NCI-H146 treated with DMSO at 0.1 percent for 48 hours (cell line): ENCODE results near the gene FOXA2.
"Not testable (repeated sequence)": the region's sequence is repeated elsewhere in the genome, so short reads cannot be mapped to it uniquely, and the experiment has no call there.

ENCODE experiments used
- DNase-seq: peaks from one replicate; lab custom pipeline; 2025; ENCODE audit not compliant: unreplicated experiment; lab: John Stamatoyannopoulos, UW

Gene FOXA2

DNA sequence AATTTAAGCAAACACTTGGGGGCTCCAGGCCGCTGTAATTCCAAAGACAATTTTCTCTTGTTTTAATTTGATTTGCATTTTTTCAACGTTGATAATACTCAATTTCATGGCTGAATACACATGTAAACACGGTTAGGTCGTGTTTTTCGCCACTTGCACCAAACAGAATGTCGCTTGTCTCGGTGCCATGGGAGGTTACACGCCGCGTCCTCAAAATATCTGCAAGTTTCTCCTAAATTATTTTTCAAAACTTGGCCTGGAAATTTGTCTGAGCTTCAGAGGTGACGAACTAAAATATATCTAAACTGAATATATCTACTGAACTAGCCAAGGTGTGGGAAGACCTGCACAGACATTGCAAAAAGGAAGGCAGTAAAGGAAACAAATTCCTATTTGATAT is 15.0 kb downstream of the FOXA2 start:
- DNase-seq, result no peak

DNA sequence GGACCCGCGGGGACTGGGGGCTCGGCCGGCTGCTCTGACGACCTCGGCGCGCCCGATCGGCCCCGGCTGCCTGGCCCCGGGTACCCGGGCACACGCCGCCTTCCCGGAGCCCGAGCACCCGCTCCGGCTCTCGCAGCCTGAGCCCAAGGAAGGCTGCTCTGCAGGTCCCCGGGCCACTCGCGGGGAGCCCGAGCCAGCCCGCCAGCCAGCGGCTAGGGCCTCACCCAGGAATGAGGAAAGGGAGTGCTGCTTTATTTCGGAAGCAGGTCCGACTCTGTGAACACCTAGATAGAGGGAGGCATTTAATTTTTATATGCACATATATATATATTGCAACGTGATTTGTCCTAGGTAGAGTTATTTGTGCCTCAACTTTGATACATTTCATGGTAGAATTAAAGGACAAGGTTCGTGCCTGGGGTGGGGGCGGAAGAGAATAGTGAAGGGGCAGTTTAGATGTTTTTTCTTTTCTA is 15.5 kb downstream of the FOXA2 start:
- no peak for DNase-seq

DNA sequence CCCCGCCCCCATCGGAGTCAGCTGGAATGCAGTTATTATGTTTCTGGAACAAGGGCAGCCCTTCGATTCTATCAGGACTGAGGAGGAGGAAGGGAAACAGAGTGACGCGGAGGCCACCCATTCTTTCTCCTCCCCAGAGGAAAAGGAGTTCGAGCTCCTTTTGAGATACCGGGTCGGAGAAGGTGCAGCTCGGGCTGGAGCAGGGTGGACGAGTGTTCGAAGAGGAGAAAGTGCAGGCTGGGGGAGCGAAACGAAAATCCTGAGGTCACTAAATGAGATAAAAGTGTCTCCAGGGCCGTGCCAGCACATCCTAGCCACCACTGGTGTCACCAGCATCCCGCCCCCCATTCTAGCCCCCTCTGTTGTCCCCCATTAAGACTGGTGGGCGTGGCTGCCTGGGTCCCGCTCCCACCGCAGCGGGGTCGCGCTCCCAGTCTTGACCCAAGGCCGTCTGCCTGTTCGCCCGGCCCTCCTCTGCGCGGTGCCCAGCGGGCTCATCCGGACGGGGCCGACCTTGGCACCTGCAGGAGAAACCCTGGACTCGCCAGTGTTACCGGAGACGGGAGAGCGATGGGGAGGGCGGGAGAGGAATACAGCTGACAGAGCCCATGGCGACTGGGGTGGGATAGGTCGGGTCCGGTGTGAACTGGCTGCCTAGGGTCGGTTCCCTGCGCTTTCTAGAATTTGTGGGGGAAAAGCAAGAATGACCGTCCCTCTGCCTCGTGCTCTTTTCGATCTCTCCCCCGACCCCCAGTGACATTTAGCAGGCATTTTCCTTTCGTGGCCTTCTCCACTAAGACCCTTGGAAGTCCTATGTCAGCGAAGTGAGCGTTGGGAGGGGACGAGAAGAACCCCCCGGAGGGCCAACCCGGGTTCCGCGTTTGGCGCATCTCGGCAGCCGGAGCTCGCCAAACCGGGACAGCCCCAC is 16.2 kb downstream of the FOXA2 start:
- DNase-seq, result no peak

DNA sequence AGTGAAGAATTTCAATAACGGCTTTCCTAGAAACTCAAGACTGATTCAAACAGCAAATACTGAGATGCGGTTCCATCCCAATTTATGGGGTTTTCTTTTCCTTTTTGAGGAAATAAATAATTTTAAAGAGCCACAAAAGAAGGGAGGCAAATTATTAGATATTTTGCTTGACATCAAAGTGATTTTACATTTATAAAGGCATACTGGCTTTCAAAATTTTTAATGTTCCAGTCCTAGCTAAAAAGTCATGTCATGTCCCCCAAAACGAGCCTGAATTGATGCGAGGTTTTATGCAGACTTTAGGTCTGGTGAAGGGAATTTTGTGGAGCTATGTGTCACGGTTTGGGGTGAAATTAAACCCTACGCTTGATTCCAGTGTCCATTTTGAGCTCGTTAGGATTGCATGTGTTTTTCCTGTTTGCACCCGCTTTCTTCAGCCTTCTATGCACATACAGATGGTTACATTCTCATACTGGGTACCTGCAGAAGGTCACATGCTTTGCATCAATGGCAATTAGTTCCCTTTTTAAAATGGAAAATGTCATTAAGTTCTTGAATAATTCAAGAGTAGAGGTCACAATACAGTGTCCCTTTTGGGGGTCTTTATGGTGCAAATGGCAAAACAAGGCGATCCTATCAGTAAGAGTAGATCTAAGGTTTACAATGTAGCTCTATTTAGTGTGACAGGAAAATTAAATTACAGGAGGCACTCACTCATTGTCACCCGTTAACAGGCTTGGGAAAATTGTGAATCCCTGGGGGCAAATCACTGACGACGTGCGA is 17.3 kb downstream of the FOXA2 start:
- no peak for DNase-seq

DNA sequence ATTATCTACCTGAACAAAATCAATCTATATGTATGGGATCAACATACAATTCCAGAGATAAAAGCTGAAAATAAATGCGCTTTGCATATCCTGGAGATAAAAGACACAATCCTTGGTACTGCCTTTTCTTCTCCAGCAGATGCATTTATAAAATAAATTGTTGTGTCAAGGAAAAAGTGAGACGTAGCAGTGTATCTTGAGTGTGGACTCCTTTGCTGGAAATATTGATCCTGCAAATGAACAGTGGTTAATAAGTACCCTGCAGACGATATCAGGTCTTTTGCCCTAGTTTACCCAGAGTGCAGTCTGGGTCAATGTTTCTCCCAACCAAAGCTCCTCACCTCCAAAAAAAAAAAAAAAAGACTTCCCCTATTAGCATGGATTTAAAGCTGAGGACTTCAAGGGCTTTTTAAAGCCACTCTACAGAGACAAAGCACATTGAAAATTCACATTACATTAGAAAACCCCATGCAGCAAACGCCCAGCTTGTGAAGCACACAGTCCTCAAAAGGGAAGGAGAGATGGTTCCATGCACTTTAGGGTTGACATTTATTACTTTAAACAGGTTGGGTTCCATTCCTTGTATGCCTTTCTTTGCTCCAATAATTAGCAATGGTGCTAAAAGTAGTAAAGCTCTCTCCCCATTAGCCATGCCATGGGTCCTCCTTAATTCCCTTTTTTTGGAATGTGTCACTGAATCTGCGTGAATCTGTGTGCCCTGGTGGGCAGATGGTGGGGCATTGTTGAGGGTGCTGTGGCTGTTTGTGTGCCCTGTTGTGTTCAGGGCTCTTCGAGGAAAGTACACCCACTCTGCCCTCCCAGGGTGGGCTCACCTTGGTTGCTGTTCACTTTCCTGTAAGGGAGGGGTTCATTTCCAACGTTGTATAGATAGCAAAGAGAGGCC is 21.1 kb downstream of the FOXA2 start:
- no peak for DNase-seq

DNA sequence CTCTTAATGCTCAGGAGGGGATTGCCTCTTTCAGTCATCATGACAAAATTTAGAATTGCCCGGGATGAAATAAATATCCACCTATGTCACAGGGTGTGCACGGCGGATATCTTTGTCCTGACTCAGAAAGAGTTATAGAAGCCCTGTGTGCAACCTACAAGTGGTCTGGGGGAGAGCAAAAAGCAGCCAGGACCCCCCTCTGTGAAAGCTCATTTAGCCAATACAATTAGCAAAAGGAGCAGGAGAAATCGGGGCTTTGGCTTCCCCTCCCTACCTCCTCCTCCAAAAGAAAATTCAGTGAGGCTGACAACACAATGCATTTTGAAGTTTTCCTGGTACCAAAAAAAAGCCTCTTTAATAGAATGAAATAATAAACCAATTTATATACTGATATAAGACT is 21.8 kb downstream of the FOXA2 start:
- peak; percentile 39 for DNase-seq

DNA sequence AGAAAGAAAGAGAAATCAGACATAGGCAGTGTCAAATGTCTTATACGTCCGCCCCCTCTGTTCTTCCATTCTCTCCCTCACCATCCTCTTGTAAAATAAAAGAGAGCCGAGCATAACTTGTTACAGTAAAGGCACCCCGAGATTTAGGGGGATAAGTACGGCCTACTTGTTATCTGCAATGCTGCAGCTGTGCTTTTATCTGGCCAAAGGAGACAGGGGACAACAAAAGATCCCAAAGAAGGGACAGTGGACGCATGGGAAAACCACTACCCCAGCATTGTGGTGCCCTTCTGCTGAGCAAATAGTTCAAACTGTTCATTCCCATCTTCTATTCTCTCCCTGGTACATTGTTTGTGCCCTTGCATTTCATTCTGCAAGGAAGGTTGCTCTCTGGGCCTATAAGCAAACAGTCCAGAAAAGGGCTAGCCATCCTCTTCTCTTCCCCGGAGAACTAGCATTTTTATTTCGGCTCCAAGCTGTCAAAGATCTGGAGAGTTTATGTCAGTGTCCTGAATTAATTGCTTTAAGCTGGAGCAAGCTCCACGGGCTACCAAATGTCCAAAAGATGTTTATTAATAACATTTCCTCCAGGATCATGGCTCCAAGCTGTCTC is 22.3 kb downstream of the FOXA2 start:
- peak; percentile 39 for DNase-seq

DNA sequence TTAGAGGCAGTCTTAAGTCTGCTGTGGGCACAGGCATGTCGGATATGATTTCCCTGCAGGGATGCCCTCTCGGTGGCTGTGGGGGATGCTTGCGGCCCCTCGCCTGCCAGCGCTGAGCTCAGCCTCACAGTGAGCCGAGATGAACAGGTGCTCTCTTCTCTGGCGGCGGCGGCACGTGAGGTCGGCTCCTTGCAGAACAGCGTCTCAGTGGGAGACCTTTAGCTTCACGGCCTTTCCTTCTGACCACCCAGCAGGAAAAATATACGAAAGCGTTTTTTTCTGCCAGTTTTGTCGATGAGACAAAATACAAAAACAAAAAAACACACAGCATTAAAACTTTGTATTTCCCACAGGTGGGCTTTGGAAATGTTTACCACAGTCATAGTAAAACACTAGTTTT is 23.6 kb downstream of the FOXA2 start:
- DNase-seq, result peak; percentile 87

DNA sequence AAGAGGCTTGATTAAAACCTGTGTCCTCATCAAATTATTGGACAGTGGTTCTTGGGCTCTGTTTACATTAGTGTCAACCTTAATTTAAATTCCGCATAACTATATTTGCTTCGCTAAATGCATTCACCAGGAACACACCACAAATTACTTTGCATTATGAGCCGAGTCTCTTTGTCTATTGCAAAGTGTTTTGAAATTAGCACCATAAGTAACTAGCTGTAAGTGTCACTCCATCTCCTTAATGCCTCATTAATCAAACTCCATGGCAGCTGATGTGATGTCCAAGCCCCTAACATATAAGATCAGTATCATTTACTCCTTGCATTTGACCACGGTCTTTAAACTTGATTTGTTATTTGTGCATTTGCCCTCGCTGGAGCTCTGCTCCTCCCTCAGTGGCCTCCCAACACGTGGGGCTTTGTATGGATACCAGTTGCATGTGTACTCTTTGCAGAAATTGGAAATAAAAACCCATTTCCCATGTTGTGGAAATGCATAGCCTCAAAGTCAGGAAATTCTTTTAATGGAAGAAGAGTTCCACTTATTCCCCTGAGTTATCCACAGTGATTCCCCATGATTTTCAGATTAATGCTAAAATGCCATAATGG is 24.6 kb downstream of the FOXA2 start:
- DNase-seq, result peak; percentile 47

DNA sequence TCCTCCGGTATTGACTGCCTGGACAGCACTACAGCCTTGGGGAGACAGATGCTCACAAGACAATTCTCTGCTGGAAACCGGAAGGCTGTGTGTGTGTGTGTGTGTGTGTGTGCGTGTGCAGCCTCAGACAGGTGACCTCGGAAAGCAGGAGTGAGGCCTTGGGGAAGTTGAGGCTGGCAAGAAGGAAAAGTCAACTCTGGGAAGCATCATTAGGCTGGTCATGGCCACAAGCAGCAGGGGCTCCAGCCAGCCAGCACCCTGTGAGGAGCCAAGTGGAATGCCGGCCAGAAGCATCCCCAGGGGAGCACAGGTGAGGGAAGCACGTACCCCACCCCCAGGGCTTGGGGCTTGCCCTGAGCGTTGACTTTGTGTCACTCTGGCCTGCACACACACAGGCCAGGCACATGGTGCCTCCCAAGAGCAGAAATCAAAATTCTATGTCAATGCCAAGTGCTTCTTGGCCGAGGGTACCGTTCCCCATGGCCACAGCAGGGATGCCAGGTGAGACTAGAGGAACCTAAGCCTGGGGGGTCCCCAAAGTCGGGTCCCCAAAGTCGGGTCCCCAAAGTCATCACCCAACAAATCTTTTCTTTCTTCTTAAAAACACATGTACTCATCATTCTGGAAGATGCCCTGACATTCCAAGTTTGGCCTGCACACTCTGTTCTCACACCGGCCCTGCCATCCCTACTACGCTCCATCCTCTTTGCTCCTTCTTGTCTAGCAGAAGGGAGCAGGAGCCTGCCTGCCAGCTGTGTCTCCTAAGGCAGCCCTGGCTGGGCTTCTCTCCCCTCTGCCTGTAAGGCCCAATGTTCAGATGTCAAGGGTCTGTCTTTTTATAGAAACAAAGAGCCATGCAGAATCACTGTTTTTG is 26.7 kb downstream of the FOXA2 start:
- no peak for DNase-seq

DNA sequence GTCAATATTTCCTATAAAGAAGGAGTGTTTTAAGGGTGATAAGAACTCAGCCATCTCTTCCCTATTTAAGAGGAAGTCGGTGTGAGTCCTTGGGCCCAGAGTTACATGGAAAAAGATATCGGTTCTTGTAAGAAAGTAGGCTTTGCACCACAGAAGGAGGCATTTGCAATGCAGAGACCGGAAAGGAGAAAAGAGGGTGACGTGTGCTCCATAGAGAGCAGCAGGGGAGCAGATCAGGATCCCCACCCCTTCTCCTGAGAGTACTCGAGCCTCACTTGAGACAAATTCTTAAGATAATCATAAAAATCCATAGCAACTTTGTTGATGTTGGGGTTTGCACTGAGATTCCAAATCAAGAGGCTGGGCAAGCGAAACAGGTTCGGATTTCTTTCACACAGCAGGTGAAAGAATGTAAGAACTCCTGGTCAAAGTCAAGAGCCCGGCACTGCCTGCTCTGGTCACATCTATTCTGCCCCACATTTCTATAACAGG is 27.8 kb downstream of the FOXA2 start:
- no peak for DNase-seq

DNA sequence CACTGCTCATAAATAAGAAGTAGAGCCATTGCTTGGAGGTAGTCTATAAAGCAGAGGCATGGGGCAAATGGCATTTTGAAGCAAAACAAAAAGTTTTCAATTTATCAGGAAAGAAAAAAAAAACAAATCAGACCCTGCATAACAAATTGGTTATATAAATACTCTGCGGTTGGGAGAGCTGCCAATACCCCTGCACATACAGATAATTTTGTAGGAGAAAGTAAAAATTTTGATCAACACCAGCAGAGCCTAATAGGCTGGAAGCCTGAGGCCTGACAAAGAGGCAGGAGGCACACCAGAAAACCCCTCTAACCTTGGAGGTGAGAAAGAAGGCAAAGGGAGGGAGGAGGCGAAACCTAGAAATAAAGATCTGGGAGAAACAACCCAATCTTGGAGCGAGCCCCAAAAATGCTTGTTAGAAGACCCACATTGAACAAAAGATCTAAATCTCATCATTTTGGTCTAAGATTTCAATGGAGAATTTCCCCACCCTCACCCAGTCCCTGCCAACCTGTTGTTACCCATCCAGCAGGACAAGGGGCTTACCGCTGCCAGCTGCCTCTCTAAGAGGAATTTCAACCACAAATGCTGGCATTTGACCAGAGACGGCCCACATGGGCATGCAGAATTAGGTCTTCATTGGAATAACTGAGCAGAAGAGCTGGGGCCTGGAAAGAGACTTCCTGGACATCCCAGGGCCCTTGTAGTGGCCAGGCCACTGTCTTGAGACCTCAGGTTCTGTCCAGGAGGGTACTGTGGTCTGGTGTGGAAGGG is 28.4 kb downstream of the FOXA2 start:
- DNase-seq, result no peak

DNA sequence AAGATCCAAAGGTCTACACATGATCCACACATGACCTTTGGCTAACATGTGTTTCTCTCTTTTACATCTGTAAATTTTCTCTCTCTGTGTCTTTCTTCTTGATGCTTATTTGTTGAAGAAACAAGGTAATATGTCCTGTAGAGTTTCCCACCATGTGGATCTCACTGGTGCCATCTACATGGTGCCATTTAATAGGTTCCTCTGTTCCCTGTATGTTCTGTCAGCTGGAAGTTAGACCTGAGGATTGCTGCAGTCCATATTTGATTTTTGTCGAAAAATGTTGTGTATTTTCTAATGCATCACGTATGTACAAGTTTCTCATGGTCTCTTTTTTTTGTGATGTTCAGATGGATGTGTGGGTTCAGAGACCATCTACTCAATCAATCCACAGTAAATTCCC is 30.0 kb downstream of the FOXA2 start:
- DNase-seq, result no peak

DNA sequence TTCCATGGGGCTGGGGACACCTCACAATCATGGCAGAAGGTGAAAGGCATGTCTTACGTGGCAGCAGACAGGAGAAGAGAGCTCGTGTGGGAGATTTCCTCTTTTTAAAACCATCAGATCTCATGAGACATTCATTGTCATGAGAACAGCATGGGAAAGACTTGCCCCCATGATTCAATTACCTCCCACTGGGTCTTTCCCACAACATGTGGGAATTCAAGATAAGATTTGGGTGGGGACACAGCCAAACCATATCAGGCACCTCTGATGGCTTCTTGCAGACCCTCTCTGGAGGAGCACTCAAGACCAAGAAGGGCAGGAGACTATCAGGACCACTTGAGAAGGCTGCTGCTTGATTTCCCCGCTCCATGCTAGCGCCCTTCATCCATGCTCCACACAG is 33.9 kb downstream of the FOXA2 start:
- DNase-seq, result not testable (repeated sequence)

DNA sequence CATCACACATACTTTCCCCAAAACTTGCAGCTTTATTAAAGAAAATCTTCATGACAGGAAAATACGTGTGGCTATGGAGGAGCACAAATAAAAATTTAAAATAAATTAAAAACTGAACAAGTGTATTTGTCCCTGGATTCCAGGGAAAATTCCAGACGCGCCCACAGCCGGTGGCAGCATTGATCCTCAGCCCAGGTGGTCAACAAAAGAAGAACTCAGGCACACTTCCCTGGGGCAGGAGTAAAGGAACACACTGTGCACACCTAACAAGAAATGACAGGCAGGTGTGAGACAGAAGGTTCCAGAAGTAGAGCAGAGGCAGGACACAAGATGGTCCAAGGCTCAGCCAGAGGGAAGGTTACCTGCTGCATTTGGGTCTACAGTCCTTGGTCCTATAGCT is 36.3 kb downstream of the FOXA2 start:
- DNase-seq, result no peak

DNA sequence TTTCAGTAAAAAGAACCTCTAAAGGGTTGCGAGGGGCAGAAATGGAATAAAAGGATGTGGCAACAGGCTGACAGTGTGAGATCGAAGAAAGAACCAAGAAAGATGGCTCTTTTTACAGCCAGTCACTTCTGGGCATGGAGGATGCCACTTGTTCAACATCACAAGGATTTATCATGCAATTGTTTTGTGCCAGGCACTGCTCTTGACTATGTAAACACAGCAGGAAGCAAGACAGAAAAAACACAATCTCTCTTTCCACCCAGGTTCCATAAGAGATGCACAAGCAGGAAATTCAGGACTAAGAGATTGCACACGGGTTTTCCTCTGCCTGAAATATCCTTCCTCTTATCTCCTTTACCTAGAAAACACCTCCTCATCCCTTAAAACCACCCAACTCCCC is 38.0 kb downstream of the FOXA2 start:
- no peak for DNase-seq

DNA sequence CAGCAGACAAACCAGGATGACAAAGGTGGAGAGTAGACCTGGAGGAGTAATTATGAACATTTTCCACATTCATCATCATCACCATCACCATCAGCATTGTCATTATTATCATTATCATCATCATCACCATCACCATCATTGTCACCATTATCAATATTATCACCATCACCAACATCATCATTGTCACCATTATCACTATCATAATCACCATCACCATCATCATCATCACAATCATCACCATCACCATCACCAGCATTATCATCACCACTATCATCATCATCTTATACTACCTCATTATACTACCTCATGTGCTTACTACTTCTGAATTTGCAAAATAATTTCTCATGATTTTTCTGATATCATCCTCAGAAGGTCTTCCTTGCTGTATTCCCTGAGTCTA is 39.3 kb downstream of the FOXA2 start:
- DNase-seq, result no peak

DNA sequence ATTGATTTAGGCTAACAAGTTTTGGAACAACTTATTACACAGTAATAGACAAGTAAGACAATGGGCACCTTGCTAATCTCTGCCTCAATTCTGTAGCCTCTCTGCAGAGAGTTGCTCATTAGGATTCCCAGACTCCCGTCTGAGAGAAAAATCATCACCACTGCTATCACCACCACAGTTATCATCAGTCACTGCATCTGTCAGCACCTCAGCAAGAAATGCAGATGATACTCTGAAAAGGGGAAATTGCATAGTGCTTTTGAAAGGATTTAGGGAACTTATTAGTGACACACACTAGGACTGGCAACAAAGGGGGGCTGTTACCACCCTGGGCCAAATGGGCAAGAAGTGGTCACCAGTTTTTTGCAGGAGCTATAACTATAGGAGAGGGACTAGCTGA is 39.9 kb downstream of the FOXA2 start:
- no peak for DNase-seq
